Stomach (tissue), 9 donors: ENCODE results near the gene EVL. TPM values are rescaled to one million over a fixed set of nuclear protein-coding genes. Genes with fewer than 3 reads are reported as not detected.

Experiments used
- DNase-seq, 2 donors: peaks; one replicate each; pipeline versions ENCODE4 v3.0.0 to v3.0.0-alpha.2; 2013 to 2019
- H3K27ac ChIP-seq, 5 donors: fragments of 200-600 bp in 4 of 5; sonication (generic) in 4 of 5; one replicate each; pipeline ENCODE4 v1.5.1; 2013 to 2019; ENCODE audit warnings: mild to moderate bottlenecking in 1 of 5, moderate library complexity in 1 of 5
- H3K27me3 ChIP-seq, 3 donors: fragments of 200-600 bp; sonication (generic); one replicate each; pipeline ENCODE4 v1.5.1; 2017 to 2019; ENCODE audit warnings: mixed run types in 1 of 3
- H3K36me3 ChIP-seq, 4 donors: fragments of 200-600 bp; sonication (generic); 1 replicate in 3 of 4; 2 replicates in 1 of 4; pipeline ENCODE4 v1.5.1; 2016 to 2019
- H3K4me1 ChIP-seq, 4 donors: fragments of 200-600 bp; sonication (generic); one replicate each; pipeline ENCODE4 v1.5.1; 2016 to 2019
- H3K4me3 ChIP-seq, 4 donors: fragments of 200-600 bp; sonication (generic) in 3 of 4; one replicate each; pipeline ENCODE4 v1.5.1; 2016 to 2019; ENCODE audit warnings: mild to moderate bottlenecking in 1 of 4
- H3K9me3 ChIP-seq, 4 donors: fragments of 200-600 bp; sonication (generic); one replicate each; pipeline ENCODE4 v1.5.1; 2016 to 2019
- EP300 ChIP-seq: sonication (generic); formaldehyde crosslinking; IDR thresholded peaks from one replicate; pipeline ENCODE4 v1.6.1; 2017; ENCODE audit warnings: antibody characterized with exemption
- POLR2A ChIP-seq, 4 donors: fragments of 450-650 bp; IDR thresholded peaks; one replicate each; pipeline ENCODE4 v1.6.1; 2016; ENCODE audit warnings: antibody characterized with exemption in 4 of 4, control low read depth in 2 of 4, mild to moderate bottlenecking in 1 of 4, moderate library complexity in 1 of 4
- POLR2AphosphoS5 ChIP-seq, 3 donors: sonication (generic); formaldehyde crosslinking; IDR thresholded peaks; one replicate each; pipeline ENCODE4 v1.6.1; 2016; ENCODE audit warnings: antibody characterized with exemption in 3 of 3
- WGBS, 5 donors: extraction: QIAGEN DNeasy Blood & Tissue Kit in 3 of 5; methylation state at CpG; one replicate each; pipeline versions ENCODE4 v1.1.5 to v1.1.7; 2013 to 2018; 5-methylcytosine and 5-hydroxymethylcytosine counted together
- intact Hi-C: fragments of 100-400 bp; cut with DNase I; formaldehyde crosslinking; loops from one replicate; pipeline ENCODE4 v1.15.1; 2023; ENCODE audit warnings: low total_unique reads
- polyA plus RNA-seq, 3 donors: library from polyadenylated mRNA; stranded (reverse); fragments of 200-250 nt; gene quantifications; one replicate each; pipeline ENCODE4 v1.2.3, GENCODE V29; 2013
- total RNA-seq, 5 donors: library from RNA; depleted of rRNA; stranded (reverse); fragments of >200 nt; gene quantifications; one replicate each; pipeline versions ENCODE4 v1.1.0 to v1.2.3, GENCODE V29; 2014 to 2016
- TF ChIP-seq, protein P1 (sequence below), 7 experiments: fragments of 450-650 bp in 4 of 7; fragments of 200-600 bp in 3 of 7; sonication (generic) in 3 of 7; IDR thresholded peaks; one replicate each; pipeline ENCODE4 v1.5.1; 2016 to 2019; ENCODE audit warnings: antibody characterized with exemption in 7 of 7, control low read depth in 2 of 7, mild to moderate bottlenecking in 1 of 7
- donor health status: healthy with polysubstance abuse.
- donor health status: Bipolar disorder and iron deficiency.
- donor health status: healthy.

Gene EVL
- total and polyA plus RNA-seq, 8 donors: 23.3 to 111 (median 39.7) TPM

DNA sequence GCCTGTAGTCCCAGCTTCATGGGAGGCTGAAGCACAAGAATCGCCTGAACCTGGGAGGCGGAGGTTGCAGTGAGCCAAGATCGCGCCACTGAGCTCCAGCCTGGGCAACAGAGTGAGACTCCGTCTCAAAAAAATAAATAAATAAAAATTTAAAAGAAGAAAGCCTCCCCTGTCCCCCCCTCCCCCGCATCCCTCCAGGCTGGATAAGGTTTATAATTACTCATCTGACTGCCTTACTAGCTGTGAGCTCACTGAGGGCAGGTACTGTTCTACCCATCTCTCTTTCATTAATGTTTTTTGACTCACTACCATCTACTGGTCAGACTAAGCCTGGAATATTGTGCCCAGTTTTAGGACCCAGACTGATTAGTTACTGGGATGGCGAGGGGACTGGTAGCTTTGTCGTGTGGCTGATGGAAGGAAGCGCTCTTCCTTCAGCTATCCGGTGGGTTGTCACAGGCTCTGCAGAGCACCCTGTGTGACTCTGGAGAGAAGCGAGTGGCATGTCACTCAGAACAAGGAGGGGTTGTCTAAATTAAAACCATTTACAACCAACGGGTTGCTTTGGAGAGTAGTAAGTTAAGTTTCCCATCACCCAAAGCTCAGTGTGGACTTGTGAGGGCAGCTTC is 16.9 kb downstream of the EVL start:
- no peak overlapping the region for H3K4me3 ChIP-seq

DNA sequence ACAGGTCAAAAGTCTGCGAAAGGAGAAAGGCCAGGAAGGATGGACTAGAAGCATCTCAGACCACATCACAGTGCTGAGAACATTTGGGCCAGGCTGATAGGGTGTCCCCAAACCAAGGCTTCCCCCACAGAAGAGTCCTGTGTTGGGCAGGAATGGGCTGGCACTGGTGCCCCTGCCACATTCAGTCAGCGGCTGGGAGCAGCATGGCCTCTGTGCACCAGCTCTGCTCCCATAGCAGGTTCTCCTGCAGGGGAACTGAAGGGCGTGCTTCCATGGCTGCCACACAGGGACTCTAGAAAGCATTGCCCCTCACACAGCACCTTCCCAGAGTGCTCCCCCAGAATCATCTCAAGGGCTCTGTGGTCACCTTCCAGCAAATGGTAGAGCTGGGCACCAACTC is 17.5 kb downstream of the EVL start:
- TF ChIP-seq, protein P1, sequence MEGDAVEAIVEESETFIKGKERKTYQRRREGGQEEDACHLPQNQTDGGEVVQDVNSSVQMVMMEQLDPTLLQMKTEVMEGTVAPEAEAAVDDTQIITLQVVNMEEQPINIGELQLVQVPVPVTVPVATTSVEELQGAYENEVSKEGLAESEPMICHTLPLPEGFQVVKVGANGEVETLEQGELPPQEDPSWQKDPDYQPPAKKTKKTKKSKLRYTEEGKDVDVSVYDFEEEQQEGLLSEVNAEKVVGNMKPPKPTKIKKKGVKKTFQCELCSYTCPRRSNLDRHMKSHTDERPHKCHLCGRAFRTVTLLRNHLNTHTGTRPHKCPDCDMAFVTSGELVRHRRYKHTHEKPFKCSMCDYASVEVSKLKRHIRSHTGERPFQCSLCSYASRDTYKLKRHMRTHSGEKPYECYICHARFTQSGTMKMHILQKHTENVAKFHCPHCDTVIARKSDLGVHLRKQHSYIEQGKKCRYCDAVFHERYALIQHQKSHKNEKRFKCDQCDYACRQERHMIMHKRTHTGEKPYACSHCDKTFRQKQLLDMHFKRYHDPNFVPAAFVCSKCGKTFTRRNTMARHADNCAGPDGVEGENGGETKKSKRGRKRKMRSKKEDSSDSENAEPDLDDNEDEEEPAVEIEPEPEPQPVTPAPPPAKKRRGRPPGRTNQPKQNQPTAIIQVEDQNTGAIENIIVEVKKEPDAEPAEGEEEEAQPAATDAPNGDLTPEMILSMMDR (IDR thresholded peaks at IDR 0.05): no peak
- TF ChIP-seq POLR2A (IDR thresholded peaks at IDR 0.05) (no peak), EP300 (no peak), POLR2AphosphoS5 (IDR thresholded peaks at IDR 0.05) (no peak)
- H3K9me3 ChIP-seq: no peaks in the 10 kb centered on the region
- H3K36me3 ChIP-seq: peaks cover 0 to 26% (median 24%) of the 10 kb centered on the region in 4 donors
- H3K27me3 ChIP-seq: no peaks in the 10 kb centered on the region
- intact Hi-C loops: no loop called here
- no peak overlapping the region for H3K27ac ChIP-seq
- DNase-seq: no peak
- WGBS, 5 donors: 85 to 99% (median 92%) methylated on average over 3 of the region's 3 CpGs
- peaks cover 11 to 35% (median 19%) of the 10 kb centered on the region in 4 donors for H3K4me1 ChIP-seq
- H3K4me3 ChIP-seq: no peak overlapping the region

More for the DNA sequence above, 16.9 kb downstream of the EVL start:
- 79 to 92% (median 86%) methylated on average over 12 of the region's 12 CpGs for WGBS, 5 donors
- H3K9me3 ChIP-seq: no peaks in the 10 kb centered on the region
- peaks cover 0 to 20% (median 18%) of the 10 kb centered on the region in 4 donors for H3K36me3 ChIP-seq
- peaks cover 11 to 36% (median 20%) of the 10 kb centered on the region in 4 donors for H3K4me1 ChIP-seq
- intact Hi-C loops: no loop called here
- no peaks in the 10 kb centered on the region for H3K27me3 ChIP-seq
- peak overlapping the region in 2 of 5 donors; percentile 5 to 10 for H3K27ac ChIP-seq
- DNase-seq: no peak
- TF ChIP-seq, protein P1 (IDR thresholded peaks at IDR 0.05): no peak
- TF ChIP-seq EP300: no peak
- TF ChIP-seq POLR2A (IDR thresholded peaks at IDR 0.05): no peak
- TF ChIP-seq POLR2AphosphoS5 (IDR thresholded peaks at IDR 0.05): no peak

DNA sequence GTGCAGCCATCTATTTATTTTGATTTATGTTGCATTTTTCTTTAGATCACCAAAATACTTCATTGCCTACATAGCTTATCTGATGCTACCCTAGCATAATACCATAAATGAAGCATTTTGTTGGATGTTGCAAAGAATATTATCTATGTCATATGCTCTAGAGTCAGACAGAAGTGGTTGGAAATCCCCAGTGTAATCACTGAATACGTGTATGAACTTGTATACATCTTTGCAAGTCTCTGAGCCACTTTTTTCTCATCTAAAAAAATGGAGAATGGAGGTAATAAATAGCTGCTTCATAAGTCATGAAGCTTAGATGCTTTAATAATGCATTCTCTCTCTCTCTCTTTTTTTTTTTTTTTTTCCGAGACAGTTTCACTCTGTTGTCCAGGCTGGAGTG is 18.5 kb downstream of the EVL start:
- intact Hi-C loops: no loop called here
- Histone ChIP-seq H3K27ac (no peak overlapping the region), H3K4me1 (peaks cover 6 to 27% (median 11%) of the 10 kb centered on the region in 4 donors), H3K9me3 (no peaks in the 10 kb centered on the region), H3K36me3 (peaks cover 4 to 36% (median 34%) of the 10 kb centered on the region in 4 donors), H3K4me3 (no peak overlapping the region), H3K27me3 (no peaks in the 10 kb centered on the region)
- 69 to 82% (median 79%) methylated on average over 2 of the region's 2 CpGs for WGBS, 5 donors
- no peak for DNase-seq
- TF ChIP-seq EP300: no peak
- TF ChIP-seq, protein P1 (IDR thresholded peaks at IDR 0.05): no peak

DNA sequence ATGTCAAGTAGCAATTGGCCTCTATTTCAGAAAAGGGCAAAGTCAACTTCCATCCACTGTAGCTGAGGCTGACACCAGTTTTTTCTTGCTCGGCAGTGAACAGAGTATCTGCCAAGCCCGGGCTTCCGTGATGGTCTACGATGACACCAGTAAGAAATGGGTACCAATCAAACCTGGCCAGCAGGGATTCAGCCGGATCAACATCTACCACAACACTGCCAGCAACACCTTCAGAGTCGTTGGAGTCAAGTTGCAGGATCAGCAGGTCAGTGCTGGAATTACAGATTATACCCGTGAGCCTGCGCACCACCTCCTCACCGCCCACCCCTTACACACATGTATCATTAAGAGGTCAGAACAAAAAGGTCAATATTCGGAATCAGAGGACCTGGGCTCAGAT is 19.4 kb downstream of the EVL start:
- Histone ChIP-seq H3K4me3 (no peak overlapping the region), H3K4me1 (peaks cover 0 to 18% (median 2%) of the 10 kb centered on the region in 4 donors), H3K36me3 (peaks cover 4 to 38% (median 34%) of the 10 kb centered on the region in 4 donors), H3K9me3 (no peaks in the 10 kb centered on the region), H3K27me3 (no peaks in the 10 kb centered on the region), H3K27ac (no peak overlapping the region)
- DNase-seq: no peak
- intact Hi-C loops: no loop called here
- WGBS, 5 donors: 90 to 94% (median 93%) methylated on average over 10 of the region's 10 CpGs
- TF ChIP-seq POLR2AphosphoS5 (IDR thresholded peaks at IDR 0.05): no peak
- TF ChIP-seq, protein P1 (IDR thresholded peaks at IDR 0.05): no peak
- no peak for TF ChIP-seq POLR2A (IDR thresholded peaks at IDR 0.05)
- TF ChIP-seq EP300: no peak
